GM21360 (cell line): Measurements from ENCODE around the gene PHF21B.
"Not testable (repeated sequence)": the region's sequence is repeated elsewhere in the genome, so short reads cannot be mapped to it uniquely, and the experiment has no call there.

ENCODE experiments used
- ATAC-seq: cut with Tn5 transposase; IDR thresholded peaks from one replicate; pipeline ENCODE4 v1.9.1; 2021; ENCODE audit warnings: mild to moderate bottlenecking, moderate library complexity; ENCODE audit not compliant: unreplicated experiment

The PHF21B gene

DNA sequence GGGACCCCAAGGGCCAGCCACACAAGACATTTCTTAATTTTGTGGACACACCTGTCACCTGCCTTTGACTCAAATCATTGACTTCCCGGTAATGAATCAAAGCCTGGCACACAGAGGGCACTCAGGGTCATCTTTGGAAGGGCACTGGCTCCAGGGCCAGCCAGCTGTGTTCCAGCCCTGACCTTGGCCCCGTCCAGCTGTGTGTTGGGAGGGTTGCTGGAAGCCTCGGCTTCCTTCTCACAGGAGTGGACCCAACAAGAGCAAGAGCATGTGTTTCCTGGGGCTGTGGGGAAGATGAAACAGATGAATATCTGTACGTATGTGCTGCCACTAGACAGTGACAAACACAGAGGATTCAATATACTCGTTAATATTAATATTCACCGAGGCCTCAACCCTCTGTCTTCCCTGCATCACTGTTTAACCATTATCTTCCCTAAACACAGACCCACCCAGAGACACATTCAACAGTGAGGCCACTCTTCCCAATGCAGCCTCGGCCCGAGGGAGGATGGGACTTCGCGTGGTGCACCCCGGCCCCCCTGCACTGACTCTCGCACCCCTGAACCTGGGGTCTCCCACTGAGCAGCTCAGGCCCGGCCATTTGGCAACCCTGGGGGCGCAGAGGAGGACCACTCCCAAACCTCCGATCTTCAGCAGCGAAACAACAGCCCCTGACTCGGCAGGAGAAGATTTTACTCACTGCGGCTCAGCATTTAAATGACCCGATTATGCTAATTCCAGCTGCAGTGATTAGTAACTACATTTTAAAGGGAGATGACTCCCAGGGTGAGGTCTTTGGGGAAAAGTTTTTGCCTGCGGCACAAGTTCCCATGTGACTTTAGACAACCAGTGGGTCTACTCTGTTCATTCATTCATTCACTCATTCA is 45.7 kb downstream of the PHF21B start:
- no peak for ATAC-seq

DNA sequence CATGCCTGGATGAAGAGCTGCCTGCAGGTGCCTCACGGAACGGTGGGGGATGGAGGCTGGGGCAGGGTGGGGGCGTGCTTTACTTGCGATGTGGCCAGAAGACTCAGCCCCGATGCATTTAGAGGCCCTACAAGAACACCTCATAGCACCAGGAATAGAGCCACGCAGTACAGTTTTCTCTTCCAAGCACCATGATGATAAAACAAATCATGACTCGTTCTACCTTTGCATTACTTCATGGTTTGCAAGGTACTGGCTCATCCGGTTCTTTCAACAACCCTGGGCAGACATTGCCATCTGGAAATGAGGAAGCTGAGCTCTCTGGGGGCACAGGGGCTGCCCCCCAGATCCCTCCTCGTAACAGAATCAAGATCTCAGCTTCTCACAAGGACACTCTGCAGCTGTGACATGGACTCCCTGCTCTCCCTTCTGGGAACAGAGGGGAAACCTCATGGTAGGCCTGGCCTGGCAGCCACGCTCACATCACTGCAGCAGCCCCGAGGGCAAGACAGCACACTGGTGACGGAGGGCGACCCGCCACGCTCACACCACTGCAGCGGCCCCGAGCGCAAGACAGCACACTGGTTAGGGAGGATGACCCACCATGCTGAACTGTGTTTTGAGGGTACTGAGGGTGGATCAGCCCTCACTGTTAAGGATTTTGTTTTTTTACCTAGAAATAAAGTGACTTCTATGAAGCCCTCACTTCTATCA is 46.9 kb downstream of the PHF21B start:
- no peak for ATAC-seq

DNA sequence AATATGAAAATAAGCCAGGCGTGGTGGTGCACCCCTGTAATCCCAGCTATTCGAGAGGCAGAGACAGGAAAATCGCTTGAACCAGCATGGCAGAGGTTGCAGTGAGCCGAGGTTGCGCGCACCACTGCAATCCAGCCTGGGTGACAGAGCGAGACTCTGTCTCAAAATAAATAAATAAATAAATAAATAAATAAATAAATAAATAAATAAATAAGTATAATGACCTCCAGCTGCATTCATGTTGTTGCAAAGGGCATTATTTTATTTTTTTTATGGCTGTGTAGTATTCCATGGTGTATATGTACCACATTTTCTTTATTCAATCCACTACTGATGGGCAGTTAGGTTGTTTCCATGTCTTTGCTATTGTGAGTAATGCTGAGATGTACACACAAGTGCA is 48.1 kb downstream of the PHF21B start:
- not testable (repeated sequence) for ATAC-seq

GRCh38 chr22:44956840-44957767 is 52.7 kb downstream of the PHF21B start:
- no peak for ATAC-seq

GRCh38 chr22:44955102-44955501 is 54.7 kb downstream of the PHF21B start:
- ATAC-seq = no peak

- ATAC-seq = no peak
Observed at GRCh38 chr22:44954149-44954548, 55.7 kb downstream of the PHF21B start.

DNA sequence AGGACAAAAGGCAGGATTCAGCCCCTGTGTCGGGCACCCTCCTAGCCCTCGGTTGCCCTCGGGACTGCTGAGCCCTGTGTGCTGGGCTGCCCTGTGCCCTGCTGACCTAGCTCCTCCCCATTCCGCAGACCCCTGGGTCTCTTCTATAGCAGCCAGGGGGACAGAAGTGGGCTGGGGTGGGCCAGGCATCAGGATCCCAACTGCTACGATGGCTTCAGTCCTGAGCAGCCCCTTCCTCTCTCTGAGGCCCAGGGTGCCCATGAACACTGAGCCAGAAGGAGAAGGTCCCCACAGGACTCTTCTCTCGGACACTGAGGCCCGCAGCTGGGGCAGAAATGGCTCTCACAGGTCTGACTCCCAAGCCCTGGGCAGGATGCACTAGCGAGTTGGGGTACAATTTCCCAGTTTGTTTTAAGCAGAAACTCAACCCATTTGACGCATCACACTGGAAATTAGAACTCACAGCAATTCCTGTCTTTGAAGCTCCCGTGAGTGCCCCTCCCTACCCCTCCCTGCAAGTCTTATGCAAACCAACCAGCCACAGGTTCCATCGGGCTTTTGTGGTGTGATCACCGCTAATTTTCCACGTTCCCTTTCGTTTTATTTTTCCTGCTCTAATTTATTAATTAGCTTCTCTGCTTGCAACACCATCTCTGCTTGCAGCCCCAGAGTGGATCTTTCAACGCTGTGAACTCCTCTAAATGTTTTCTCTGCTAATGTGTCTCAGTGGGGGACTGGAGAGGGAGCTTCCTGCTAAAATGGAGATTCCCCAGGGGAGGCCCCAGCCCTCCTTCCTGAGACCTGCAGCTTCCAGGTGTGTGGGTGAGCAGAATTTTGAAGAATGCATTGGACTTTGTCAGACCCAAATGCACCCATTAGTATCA is 56.7 kb downstream of the PHF21B start:
- no peak for ATAC-seq

- ATAC-seq = no peak
Observed at GRCh38 chr22:44951510-44951816, 58.3 kb downstream of the PHF21B start.

- no peak for ATAC-seq
Observed at GRCh38 chr22:44950806-44951509, 58.8 kb downstream of the PHF21B start.

GRCh38 chr22:44947846-44948245 is 62.0 kb downstream of the PHF21B start:
- ATAC-seq = no peak

DNA sequence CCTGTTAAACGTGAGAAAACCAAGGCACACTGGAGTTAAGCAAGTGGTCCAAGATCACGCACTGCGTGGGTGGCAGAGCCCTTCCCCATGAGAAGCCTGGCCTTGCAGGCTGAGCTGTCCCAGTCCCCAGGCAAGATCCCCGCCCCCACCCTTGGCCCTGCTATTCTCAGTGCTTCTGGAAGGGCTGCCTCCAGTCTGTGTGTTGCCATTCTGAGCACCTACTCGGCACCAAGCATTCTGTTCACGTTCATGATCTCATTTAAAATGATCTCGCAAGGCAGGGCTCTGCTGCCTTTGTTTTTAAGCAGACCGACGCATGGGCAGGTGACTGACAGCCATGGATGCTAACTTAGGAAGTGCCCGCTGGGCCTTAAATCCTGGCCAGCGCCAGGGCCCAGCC is 62.8 kb downstream of the PHF21B start:
- ATAC-seq = no peak

GRCh38 chr22:44944883-44945601 is 64.8 kb downstream of the PHF21B start:
- no peak for ATAC-seq

GRCh38 chr22:44943701-44944324 is 66.0 kb downstream of the PHF21B start:
- ATAC-seq = no peak

- ATAC-seq = no peak
Observed at GRCh38 chr22:44942979-44943700, 66.7 kb downstream of the PHF21B start.

DNA sequence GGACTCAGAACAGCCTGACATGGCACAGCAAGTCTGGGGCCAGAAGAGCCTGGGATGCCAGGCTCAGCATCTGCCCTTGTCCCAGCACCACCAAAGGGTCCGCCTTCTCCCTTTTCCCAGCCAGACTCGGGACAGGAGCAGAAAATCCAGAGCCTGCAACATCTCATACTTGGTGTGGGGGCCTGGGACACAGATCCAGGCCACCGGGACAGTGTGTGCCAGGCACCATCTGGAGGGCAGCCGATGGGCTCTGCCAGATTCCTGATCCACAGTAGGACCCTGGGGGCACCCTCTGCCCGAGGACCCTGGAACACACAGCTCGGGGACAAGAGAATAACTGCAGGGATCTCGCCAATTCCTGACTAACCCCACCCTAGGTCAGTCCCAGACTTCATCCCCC is 67.7 kb downstream of the PHF21B start:
- ATAC-seq = no peak

- no peak for ATAC-seq
Observed at GRCh38 chr22:44941207-44941606, 68.6 kb downstream of the PHF21B start.

DNA sequence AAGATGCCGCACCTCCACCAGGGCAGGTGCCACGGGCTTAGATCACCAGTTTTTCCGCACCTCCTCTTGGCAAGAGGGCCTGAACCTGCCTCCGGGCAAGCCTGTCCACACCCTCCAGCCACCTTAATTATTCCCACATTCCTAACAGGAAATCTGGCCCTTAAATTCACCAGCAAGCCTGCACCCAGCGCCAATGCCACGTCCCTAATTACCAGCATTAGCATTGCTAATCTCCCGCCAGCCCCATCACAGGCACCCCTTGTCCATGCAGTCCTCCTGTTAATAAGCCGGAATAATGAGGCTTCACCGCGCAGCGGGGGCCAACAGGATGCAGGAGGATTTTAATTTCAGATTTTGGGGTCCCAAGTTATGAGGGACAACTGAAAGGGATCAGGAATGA is 69.7 kb downstream of the PHF21B start:
- ATAC-seq = no peak

DNA sequence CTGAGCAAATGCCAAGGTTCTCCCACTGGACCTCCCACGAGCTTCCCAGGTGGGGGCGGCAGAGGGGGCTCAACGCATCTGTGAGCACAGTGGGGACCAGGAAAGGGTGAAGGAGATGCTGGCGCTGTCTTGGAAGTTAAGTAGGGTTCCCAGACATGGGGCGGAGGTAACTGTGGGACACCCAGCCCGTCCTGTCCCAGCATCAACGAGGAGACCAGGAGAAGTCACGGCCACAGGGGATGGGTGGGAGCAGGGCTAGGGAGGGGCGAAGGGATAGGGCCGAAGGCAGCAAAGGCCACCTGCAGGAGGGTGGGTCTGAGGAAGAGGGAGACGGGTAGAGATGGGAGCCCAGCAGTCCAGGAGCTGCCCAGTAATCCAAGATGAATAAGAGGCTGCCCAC is 70.4 kb downstream of the PHF21B start:
- no peak for ATAC-seq
